Testis (tissue), 2 donors: ENCODE results near the gene RFX5.

Source experiments
- CTCF ChIP-seq, 3 experiments: fragments of 450-650 bp in 2 of 3; fragments of 200-600 bp in 1 of 3; sonication (generic) in 1 of 3; IDR thresholded peaks; one replicate each; pipeline ENCODE4 v1.5.1; 2016 to 2019; ENCODE audit warnings: antibody characterized with exemption in 3 of 3, mild to moderate bottlenecking in 2 of 3, moderate library complexity in 1 of 3
- POLR2A ChIP-seq: fragments of 450-650 bp; IDR thresholded peaks from one replicate; pipeline ENCODE4 v1.6.1; 2017; ENCODE audit warnings: antibody characterized with exemption, mild to moderate bottlenecking, moderate library complexity

DNA sequence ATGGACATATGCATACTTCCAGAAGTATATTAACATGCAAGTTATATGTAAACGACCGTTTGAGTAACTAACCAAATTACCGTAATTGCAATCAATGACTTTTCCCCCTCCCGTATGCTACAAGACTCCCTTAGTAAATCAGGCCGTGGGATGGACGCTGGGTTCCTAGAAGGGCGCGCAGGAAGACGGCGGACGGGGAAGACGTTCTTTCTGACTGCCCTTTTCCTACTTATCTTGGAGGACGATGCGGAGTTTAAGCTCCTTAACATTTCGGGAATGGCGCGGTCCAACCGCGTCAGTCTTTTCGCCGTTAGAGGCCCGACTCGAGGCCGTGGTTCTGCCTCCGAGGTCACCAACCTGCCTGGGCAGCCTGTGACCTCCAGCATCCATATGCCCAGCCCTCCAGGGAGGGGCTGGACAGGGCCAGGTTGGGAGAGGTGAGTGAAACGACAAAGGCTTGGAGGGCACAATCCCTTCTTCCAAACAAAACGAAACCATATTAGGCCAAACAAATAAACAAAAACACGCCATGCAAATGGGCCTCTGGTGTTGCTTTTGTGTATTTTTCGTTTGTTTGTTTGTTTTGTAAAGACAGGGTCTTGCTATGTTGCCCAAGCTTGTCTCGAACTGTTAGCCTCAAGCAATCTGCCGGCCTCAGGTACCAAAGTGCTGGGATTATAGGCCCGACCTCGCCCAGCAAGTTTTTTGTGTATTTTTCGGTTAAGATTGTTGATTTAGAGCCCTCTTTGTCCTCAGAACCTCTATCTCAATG is 19.0 kb downstream of the RFX5 start:
- no peak for TF ChIP-seq POLR2A
- TF ChIP-seq CTCF (IDR thresholded peaks at IDR 0.05) = no peak
